BJ (cell line): ENCODE data around the gene ADH1C. TPM values are rescaled to one million over a fixed set of nuclear protein-coding genes. Genes with fewer than 3 reads are reported as not detected.
"Not testable (repeated sequence)": the region's sequence is repeated elsewhere in the genome, so short reads cannot be mapped to it uniquely, and the experiment has no call there.

Experiments
- CTCF ChIA-PET: fragments of 350-600 bp; formaldehyde crosslinking; extraction: SDS; loops from one replicate; lab custom pipeline; 2021; ENCODE audit warnings: antibody characterized with exemption, inconsistent platforms; lab: Yijun Ruan, JAX
- POLR2A ChIA-PET: fragments of 300-600 bp; sonication (Branson Sonifier 250); formaldehyde crosslinking; extraction: SDS; loops from one replicate; lab custom pipeline; 2021; ENCODE audit warnings: antibody characterized with exemption; lab: Charles Lee
- DNase-seq: peaks from one replicate; pipeline ENCODE4 v3.0.0-alpha.2; 2011; ENCODE audit warnings: low read depth
- H3K27me3 ChIP-seq: 2 replicates; pipeline ENCODE4 v1.6.0; 2011; ENCODE audit warnings: low read length; ENCODE audit not compliant: control insufficient read depth, insufficient read depth
- H3K36me3 ChIP-seq: 2 replicates; pipeline ENCODE4 v1.5.1; 2011; ENCODE audit warnings: low read length; ENCODE audit not compliant: control insufficient read depth, insufficient read depth
- H3K4me3 ChIP-seq: 2 replicates; pipeline ENCODE4 v1.5.1; 2011; ENCODE audit warnings: low read depth, mild to moderate bottlenecking, control low read depth, low read length
- polyA plus RNA-seq: library from polyadenylated mRNA; depleted of rRNA; stranded (reverse); fragments of >200 nt; gene quantifications from 2 replicates; pipeline ENCODE4 v1.2.3, GENCODE V29; 2011
- TF ChIP-seq, protein P1 (sequence below): IDR thresholded peaks from 2 replicates; pipeline ENCODE4 v1.5.1; 2011; ENCODE audit warnings: low read depth, mild to moderate bottlenecking, control low read depth, inconsistent platforms, low read length, moderate library complexity; ENCODE audit not compliant: insufficient read depth

Gene ADH1C
- polyA plus RNA-seq, 1 experiment, result 0.28 TPM

DNA sequence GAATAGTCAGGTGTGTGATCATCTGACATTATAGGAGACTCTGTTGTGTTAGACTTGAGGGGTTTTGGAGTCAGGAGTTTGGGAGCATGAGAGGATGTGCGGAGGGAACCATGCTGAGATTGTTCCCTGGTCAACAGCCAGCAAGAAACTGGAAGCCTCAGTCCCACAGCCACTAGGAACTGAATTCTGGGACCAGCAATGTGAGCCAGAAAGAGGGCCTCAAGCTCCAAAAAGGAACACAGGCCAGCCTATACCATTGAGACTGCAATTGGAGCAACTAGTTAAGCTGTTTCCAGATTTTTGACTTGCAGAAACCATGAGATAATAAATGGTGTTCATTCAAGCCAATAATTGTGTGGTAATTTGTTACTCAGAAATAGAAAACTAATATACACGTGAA is 22.7 kb downstream of the ADH1C start:
- H3K4me3 ChIP-seq, result no peak overlapping the region

DNA sequence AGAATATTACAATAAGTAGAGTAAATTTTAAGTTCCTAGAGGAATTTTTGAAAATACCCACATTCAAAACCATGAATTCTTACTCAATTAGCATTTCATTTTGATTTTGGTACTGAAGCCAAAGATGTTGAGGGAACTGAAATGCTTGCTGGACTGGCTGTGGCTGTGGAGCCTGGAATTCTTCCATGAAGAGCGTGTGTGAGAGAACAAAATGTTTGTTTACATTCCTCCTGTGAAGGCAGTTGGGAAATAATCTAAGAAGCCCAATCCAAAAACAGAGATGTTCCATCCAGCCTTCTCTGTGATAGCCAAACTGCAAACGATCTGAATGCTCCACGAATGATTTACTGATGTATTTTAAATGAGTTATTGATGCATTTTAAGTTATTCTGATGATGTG is 27.6 kb downstream of the ADH1C start:
- Histone ChIP-seq H3K27me3 (no peaks in the 10 kb centered on the region), H3K36me3 (no peaks in the 10 kb centered on the region), H3K4me3 (no peak overlapping the region)
- peak; percentile 63 for DNase-seq
- TF ChIP-seq, protein P1, sequence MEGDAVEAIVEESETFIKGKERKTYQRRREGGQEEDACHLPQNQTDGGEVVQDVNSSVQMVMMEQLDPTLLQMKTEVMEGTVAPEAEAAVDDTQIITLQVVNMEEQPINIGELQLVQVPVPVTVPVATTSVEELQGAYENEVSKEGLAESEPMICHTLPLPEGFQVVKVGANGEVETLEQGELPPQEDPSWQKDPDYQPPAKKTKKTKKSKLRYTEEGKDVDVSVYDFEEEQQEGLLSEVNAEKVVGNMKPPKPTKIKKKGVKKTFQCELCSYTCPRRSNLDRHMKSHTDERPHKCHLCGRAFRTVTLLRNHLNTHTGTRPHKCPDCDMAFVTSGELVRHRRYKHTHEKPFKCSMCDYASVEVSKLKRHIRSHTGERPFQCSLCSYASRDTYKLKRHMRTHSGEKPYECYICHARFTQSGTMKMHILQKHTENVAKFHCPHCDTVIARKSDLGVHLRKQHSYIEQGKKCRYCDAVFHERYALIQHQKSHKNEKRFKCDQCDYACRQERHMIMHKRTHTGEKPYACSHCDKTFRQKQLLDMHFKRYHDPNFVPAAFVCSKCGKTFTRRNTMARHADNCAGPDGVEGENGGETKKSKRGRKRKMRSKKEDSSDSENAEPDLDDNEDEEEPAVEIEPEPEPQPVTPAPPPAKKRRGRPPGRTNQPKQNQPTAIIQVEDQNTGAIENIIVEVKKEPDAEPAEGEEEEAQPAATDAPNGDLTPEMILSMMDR, result no peak
- CTCF ChIA-PET, result no interaction called here
- POLR2A ChIA-PET, result no interaction called here

More for the DNA sequence above, 22.7 kb downstream of the ADH1C start:
- TF ChIP-seq, protein P1, result no peak
- no peak for DNase-seq
- POLR2A ChIA-PET, result no interaction called here
- H3K36me3 ChIP-seq, result no peaks in the 10 kb centered on the region
- H3K27me3 ChIP-seq, result no peaks in the 10 kb centered on the region
- CTCF ChIA-PET, result interaction anchor here (0.9 kb wide), 1 partner anchor 76 kb away, joined by 3 read pairs; no protein-coding TSS in a partner anchor

DNA sequence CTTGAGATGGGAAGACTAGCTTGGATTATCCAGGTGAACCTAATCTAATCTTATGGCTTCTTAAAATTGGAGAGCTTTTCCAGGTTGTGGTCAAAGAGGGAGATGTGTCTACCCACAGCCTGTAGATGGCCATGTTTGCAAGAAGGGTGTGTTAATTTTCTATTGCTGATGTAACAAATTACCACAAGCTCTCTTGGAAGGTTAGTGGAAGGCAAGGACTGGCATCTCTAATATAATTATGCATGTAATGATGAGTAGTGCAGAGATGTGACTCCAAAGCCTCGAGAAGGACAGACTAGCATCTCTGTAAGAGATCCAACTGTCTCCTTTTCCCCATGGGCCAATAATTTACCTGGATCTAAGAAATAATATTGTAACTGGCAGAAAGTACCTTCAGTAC is 28.2 kb downstream of the ADH1C start:
- TF ChIP-seq, protein P1, result no peak
- no peaks in the 10 kb centered on the region for H3K27me3 ChIP-seq
- H3K36me3 ChIP-seq, result no peaks in the 10 kb centered on the region
- no peak overlapping the region for H3K4me3 ChIP-seq
- ChIA-PET POLR2A (no interaction called here), CTCF (interaction anchor here (0.9 to 1.3 kb wide), 4 partner anchors 21 to 81 kb away, joined by 3 read pairs; no protein-coding TSS in a partner anchor)
- no peak for DNase-seq

DNA sequence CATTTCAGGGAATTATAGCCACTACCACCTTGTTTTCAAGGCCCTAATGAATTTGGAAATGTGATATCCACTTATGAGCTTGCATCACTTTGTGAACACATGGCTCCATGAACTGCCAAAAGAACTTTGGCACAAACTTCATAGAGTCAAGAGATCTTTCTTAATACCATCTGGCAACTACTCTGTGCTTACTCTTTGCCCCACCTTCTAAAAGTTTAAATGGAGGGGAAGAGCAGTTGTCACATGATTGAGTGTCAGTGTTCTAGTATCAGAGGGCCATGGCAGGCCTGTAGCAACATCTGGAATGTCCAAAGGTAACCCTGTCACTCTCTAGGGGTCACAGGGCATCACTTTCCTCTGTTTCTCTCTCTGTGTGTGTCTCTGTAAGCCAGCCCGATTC is 28.8 kb downstream of the ADH1C start:
- CTCF ChIA-PET, result interaction anchor here (0.9 to 1.3 kb wide), 4 partner anchors 21 to 82 kb away, joined by 3 read pairs; no protein-coding TSS in a partner anchor
- DNase-seq, result peak; percentile 20
- POLR2A ChIA-PET, result no interaction called here
- H3K27me3 ChIP-seq, result no peaks in the 10 kb centered on the region
- H3K4me3 ChIP-seq, result no peak overlapping the region
- TF ChIP-seq, protein P1, result no peak
- H3K36me3 ChIP-seq, result no peaks in the 10 kb centered on the region

DNA sequence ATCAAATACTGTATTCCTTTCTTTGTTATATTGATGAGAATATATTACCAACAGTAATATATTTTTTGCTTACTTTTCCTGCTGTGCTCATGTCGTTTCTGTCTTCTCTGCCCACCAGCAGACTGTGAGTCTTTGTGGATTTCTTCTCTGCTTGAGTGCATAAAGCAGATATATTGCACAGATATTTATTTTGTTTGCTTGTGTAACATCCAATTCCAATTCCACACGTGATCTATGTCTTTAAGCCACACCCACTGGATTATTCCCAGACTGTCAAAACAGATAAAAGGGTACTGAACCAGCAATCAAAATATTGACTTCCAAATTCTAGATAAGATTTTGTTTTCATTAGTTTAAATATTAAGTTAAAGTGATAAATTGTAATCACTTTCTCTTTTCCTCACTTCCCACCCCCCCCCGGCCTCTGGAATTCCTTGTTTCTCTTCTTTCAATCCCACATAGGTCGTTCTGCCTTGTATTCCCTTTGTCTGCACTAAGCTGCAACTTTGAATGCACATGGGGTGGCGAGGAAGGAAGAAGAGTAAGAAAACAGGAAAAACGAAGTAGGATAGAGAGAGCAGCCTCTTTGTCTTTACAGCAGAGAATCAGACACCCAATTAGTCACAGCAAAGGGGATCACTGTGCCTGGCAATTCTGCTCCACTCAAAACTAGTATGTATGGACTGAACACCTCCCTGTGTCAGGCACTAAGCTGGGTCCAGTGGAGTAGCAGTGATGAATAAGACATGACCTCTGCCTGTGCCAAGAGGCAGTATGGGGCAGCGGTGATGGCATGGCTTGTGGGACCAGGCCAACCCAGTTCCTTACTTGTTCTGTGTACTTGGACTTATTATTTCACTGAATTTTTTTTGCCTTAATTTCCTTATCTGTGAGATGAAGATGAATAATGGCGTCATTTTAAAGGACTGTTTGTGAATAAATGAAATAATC is 31.0 kb downstream of the ADH1C start, which contains the start of gene ADH1B:
TSS of gene ADH1B (minus strand) at position 161 of the 951 bp plus-strand sequence. CDS start at position 91, 70 bp downstream.
- no peaks in the 10 kb centered on the region for H3K36me3 ChIP-seq
- H3K4me3 ChIP-seq, result no peak within 1 kb of the TSS
- no peak for DNase-seq
- POLR2A ChIA-PET, result no interaction called here
- CTCF ChIA-PET, result interaction anchor here (0.6 kb wide), 1 partner anchor 117 kb away, joined by 3 read pairs; no protein-coding TSS in a partner anchor
- TF ChIP-seq, protein P1, result no peak
- no peaks in the 10 kb centered on the region for H3K27me3 ChIP-seq

DNA sequence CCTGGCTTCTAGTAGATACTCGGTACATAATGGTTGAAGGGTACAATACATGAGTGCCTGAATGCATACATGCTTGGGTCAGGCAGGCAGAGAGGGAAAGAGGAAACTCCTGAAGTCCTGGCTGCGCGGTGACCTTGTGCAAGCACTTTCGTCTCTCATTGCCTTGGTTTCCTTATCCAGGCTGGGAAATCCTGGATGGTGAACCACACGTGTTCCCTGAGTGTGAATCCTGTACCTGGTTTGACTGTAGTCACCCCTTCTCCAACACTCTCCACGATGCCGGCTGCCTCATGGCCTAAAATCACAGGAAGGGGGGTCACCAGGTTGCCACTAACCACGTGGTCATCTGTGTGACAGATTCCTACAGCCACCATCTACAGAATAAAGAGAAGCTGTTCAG is 34.7 kb downstream of the ADH1C start:
- CTCF ChIA-PET, H3K36me3 ChIP-seq, DNase-seq, H3K27me3 ChIP-seq, H3K4me3 ChIP-seq, POLR2A ChIA-PET: not testable (repeated sequence)
